ENCODE data around the gene ASTN2. TPM values are rescaled to one million over a fixed set of nuclear protein-coding genes. Genes with fewer than 3 reads are reported as not detected.

Gene ASTN2
- total and polyA plus RNA-seq, 9 donors = 1.8 to 6.4 (median 3.2) TPM

DNA sequence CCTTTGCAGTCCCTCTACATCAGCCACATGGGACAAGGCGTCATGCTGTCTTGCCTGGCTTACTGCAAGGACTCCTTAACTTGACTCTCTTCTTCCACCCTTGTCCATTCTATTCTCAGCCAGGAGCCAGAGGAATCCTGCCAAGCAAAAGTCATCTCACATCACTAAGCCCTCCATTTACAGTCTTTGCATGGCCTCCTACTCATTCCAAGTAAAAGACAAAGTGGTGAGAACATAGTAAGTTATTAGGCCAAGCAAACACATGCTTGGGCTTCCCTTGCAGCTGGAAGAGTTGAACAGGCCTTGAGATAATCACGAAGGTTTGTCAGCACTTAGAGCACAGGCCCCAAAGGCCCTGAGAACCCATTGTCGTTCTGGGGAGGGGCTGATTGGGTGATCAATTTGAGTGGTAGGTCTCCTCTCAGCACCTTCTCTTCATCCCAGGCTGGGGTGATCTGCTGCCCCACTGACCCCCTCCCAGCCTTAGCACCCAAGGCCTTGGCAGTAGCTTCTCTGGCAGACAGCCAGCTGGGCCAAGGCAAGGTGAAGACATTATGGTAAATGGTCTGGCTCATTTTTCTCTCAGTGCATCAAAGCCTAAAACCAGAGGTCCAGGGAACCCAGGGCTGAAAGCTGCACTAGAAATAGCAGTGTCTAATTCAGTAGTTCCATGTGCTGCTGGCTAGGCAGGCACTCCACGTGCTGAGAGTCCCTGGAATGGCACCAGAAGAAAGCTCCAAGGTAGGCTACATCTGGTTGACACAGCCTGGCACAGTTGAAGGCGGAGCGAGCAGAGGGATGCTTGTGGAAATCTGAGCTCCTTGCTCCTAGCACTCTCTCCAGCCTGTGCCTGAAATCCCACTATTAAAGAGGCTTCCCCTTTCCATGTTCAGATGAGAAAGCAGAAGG, 121.4 kb downstream of the ASTN2 start:
- TF ChIP-seq POLR2A (IDR thresholded peaks at IDR 0.05) (no peak), EP300 (IDR thresholded peaks at IDR 0.05) (no peak)
- TF ChIP-seq, protein P1, sequence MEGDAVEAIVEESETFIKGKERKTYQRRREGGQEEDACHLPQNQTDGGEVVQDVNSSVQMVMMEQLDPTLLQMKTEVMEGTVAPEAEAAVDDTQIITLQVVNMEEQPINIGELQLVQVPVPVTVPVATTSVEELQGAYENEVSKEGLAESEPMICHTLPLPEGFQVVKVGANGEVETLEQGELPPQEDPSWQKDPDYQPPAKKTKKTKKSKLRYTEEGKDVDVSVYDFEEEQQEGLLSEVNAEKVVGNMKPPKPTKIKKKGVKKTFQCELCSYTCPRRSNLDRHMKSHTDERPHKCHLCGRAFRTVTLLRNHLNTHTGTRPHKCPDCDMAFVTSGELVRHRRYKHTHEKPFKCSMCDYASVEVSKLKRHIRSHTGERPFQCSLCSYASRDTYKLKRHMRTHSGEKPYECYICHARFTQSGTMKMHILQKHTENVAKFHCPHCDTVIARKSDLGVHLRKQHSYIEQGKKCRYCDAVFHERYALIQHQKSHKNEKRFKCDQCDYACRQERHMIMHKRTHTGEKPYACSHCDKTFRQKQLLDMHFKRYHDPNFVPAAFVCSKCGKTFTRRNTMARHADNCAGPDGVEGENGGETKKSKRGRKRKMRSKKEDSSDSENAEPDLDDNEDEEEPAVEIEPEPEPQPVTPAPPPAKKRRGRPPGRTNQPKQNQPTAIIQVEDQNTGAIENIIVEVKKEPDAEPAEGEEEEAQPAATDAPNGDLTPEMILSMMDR (IDR thresholded peaks at IDR 0.05) = no peak
- 59 to 65% (median 65%) methylated on average over 6 of the region's 6 CpGs for WGBS, 3 donors
- Histone ChIP-seq H3K36me3 (no peaks in the 10 kb centered on the region), H3K27me3 (no peaks in the 10 kb centered on the region), H3K4me1 (ENCODE audit: insufficient read depth) (no peaks in the 10 kb centered on the region), H3K9me3 (no peaks in the 10 kb centered on the region), H3K4me3 (no peak overlapping the region), H3K27ac (no peak overlapping the region)
- intact Hi-C loops (cut with DNase I) = no loop called here
- no peak for DNase-seq

DNA sequence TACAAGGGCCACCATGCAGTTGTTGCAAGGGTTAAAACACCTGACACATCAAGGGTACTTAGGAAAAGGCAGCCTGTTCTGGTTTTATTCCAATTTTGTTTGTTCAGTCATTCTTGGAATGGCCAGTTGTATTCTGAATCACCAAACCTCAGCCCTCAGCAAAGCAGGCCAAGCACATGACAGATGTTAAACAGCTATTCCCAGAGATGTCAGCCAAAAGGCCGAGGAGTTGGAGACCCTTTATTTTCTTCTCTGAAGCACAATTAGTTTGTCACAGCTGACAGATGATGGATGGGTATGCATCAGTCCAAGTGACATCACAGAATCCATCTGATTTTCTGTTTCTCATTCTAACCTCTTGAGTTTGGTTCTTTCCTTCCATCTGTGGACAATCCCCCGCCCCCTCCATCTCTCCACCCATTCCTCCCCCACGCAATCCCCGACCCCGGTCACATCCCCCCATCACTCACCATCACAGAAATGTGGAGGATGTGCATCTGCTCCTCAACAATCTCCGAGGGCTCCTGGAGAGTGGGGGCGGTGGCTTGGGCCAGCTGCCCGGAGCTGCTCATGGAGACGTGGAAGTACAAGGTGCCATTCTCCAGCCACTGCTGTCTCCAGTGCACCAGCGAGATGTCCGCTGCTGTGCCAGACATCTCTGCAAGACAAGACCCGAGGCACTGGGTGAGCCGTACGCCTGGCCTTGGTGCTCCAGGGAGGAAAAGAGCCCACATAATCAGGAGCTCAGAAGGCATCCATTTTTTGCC, 123.8 kb downstream of the ASTN2 start:
- 65 to 66% (median 65%) methylated on average over 14 of the region's 14 CpGs for WGBS, 3 donors
- DNase-seq = no peak
- Histone ChIP-seq H3K9me3 (no peaks in the 10 kb centered on the region), H3K27me3 (no peaks in the 10 kb centered on the region), H3K4me3 (no peak overlapping the region), H3K4me1 (ENCODE audit: insufficient read depth) (no peaks in the 10 kb centered on the region), H3K27ac (no peak overlapping the region), H3K36me3 (no peaks in the 10 kb centered on the region)
- intact Hi-C loops (cut with DNase I) = no loop called here
- TF ChIP-seq POLR2A (IDR thresholded peaks at IDR 0.05) (no peak), EP300 (IDR thresholded peaks at IDR 0.05) (no peak)
- TF ChIP-seq, protein P1 (IDR thresholded peaks at IDR 0.05) = no peak

DNA sequence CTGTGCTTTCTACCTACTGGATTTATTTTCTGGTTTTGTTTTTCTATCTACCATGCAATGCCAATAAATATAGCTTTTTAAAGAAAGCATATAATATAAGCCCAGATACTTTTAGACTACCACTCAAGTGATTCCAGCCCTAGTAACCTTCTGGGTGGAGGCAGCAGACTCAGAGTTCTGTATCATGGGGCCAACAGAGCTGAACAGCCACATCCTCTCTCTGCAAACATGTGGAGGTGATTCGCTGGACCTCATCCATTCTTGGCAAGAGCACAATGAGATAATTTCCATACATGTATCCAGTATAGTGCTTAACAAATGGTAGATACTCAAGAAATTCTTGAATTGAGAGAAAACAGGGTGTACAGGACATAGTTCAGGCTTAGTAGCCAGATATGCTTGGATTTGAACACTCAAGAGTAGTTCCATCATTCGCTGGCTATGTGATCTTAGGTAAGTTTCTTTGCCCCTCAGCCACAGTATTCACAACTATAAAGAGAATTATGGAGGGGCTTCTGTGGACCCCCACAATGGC, 124.5 kb downstream of the ASTN2 start:
- DNase-seq = no peak
- WGBS, 3 donors = 82 to 87% (median 83%) methylated on average over 2 of the region's 2 CpGs
- Histone ChIP-seq H3K27me3 (no peaks in the 10 kb centered on the region), H3K4me3 (no peak overlapping the region), H3K9me3 (no peaks in the 10 kb centered on the region), H3K4me1 (ENCODE audit: insufficient read depth) (no peaks in the 10 kb centered on the region), H3K27ac (no peak overlapping the region), H3K36me3 (no peaks in the 10 kb centered on the region)
- TF ChIP-seq EP300 (IDR thresholded peaks at IDR 0.05) (no peak), POLR2A (IDR thresholded peaks at IDR 0.05) (no peak)
- TF ChIP-seq, protein P1 (IDR thresholded peaks at IDR 0.05) = no peak
- intact Hi-C loops (cut with DNase I) = no loop called here

DNA sequence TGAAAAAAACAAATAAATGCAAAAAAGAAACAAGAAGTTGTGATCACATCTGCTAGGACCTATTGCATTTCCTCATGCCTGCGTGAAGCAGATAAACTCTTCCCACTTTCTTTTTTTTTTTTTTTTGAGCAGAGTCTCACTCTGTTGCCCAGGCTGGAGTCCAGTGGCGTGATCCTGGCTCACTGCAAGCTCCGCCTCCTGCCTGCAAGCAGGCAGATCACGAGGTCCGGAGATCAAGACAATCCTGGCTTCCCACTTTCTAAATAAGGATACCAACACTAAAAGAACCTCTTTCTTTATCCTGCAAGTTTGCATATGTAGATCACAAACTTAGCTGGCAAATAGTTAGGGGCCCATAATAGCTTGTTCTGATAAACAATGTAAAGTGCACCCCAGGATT, 128.6 kb downstream of the ASTN2 start:
- no peak overlapping the region for H3K4me3 ChIP-seq
- H3K9me3 ChIP-seq = no peaks in the 10 kb centered on the region
- no peak for DNase-seq
- intact Hi-C loops (cut with DNase I) = no loop called here
- TF ChIP-seq, protein P1 (IDR thresholded peaks at IDR 0.05) = no peak
- TF ChIP-seq POLR2A (IDR thresholded peaks at IDR 0.05) (no peak), EP300 (IDR thresholded peaks at IDR 0.05) (no peak)
- H3K4me1 ChIP-seq (ENCODE audit: insufficient read depth) = no peaks in the 10 kb centered on the region
- H3K36me3 ChIP-seq = no peaks in the 10 kb centered on the region
- 69 to 71% (median 69%) methylated on average over 5 of the region's 5 CpGs for WGBS, 3 donors
- no peak overlapping the region for H3K27ac ChIP-seq
- H3K27me3 ChIP-seq = no peaks in the 10 kb centered on the region
